ES-I3 (cell line): ENCODE results near the gene ZNF93.
"Not testable (repeated sequence)": the region's sequence is repeated elsewhere in the genome, so short reads cannot be mapped to it uniquely, and the experiment has no call there.

Experiments used
- H3K36me3 ChIP-seq: 2 replicates; pipeline ENCODE4 v1.6.1; 2013; ENCODE audit warnings: mild to moderate bottlenecking, low read length, control low read depth, moderate library complexity; ENCODE audit not compliant: insufficient read depth
- H3K4me1 ChIP-seq: 2 replicates; pipeline ENCODE4 v1.6.1; 2013; ENCODE audit warnings: mild to moderate bottlenecking, control low read depth, low read length; ENCODE audit not compliant: insufficient read depth
- H3K9ac ChIP-seq: 2 replicates; pipeline ENCODE4 v1.6.1; 2013; ENCODE audit warnings: low read depth, mild to moderate bottlenecking, low read length, moderate library complexity
- H3K9me3 ChIP-seq: 2 replicates; pipeline ENCODE4 v1.6.1; 2013; ENCODE audit warnings: mild to moderate bottlenecking, low read length, moderate library complexity; ENCODE audit not compliant: control insufficient read depth, insufficient read depth

The ZNF93 gene

GRCh38 chr19:19900729-19901444, at the start of gene ZNF93:
Gene ZNF93 (plus strand): TSS chr19:19900946. CDS start chr19:19901089, 143 bp downstream.
- H3K9ac ChIP-seq: peak within 1 kb of the TSS; percentile 87
- no peaks in the 10 kb centered on the region for H3K9me3 ChIP-seq

GRCh38 chr19:19851740-19852139, 49.0 kb upstream of the ZNF93 start:
- not testable (repeated sequence) for H3K9me3 ChIP-seq, H3K4me1 ChIP-seq, H3K9ac ChIP-seq, H3K36me3 ChIP-seq

More at GRCh38 chr19:19900729-19901444, at the start of gene ZNF93:
- no peaks in the 10 kb centered on the region; the same call in 1 of the 2 replicates for H3K36me3 ChIP-seq
- H3K4me1 ChIP-seq: no peaks in the 10 kb centered on the region

GRCh38 chr19:19858751-19859150, 42.0 kb upstream of the ZNF93 start:
- Histone ChIP-seq H3K4me1 (no peaks in the 10 kb centered on the region), H3K9ac (no peak overlapping the region), H3K36me3 (no peaks in the 10 kb centered on the region), H3K9me3 (no peaks in the 10 kb centered on the region; the same call in 1 of the 2 replicates)

- Histone ChIP-seq H3K9ac (peak overlapping the region; percentile 28; the same call in 1 of the 2 replicates), H3K4me1 (no peaks in the 10 kb centered on the region), H3K9me3 (no peaks in the 10 kb centered on the region), H3K36me3 (no peaks in the 10 kb centered on the region)
Measured at GRCh38 chr19:19860756-19861390, 39.9 kb upstream of the ZNF93 start.

GRCh38 chr19:19865750-19866610, 34.8 kb upstream of the ZNF93 start, which contains the start of gene ZNF253:
Gene ZNF253 (plus strand): TSS chr19:19865882. CDS start chr19:19865997, 115 bp downstream.
- Histone ChIP-seq H3K9me3 (no peaks in the 10 kb centered on the region), H3K4me1 (no peaks in the 10 kb centered on the region), H3K36me3 (no peaks in the 10 kb centered on the region), H3K9ac (peak within 1 kb of the TSS; percentile 91)

GRCh38 chr19:19866611-19867248, 34.0 kb upstream of the ZNF93 start:
- Histone ChIP-seq H3K4me1 (no peaks in the 10 kb centered on the region), H3K36me3 (no peaks in the 10 kb centered on the region), H3K9ac (peak overlapping the region; percentile 91), H3K9me3 (no peaks in the 10 kb centered on the region)

- not testable (repeated sequence) for H3K9me3 ChIP-seq, H3K36me3 ChIP-seq, H3K4me1 ChIP-seq, H3K9ac ChIP-seq
Measured at GRCh38 chr19:19870086-19870485, 30.7 kb upstream of the ZNF93 start.

GRCh38 chr19:19871932-19872331, 28.8 kb upstream of the ZNF93 start:
- H3K9ac ChIP-seq: no peak overlapping the region
- H3K36me3 ChIP-seq: no peaks in the 10 kb centered on the region; the same call in 1 of the 2 replicates
- H3K4me1 ChIP-seq: no peaks in the 10 kb centered on the region
- no peaks in the 10 kb centered on the region for H3K9me3 ChIP-seq

GRCh38 chr19:19873381-19873780, 27.4 kb upstream of the ZNF93 start:
- no peaks in the 10 kb centered on the region for H3K4me1 ChIP-seq
- no peaks in the 10 kb centered on the region; the same call in 1 of the 2 replicates for H3K36me3 ChIP-seq
- H3K9me3 ChIP-seq: no peaks in the 10 kb centered on the region

GRCh38 chr19:19877724-19878123, 23.0 kb upstream of the ZNF93 start:
- H3K4me1 ChIP-seq: no peaks in the 10 kb centered on the region
- peaks cover 3% of the 10 kb centered on the region; the same call in 1 of the 2 replicates for H3K36me3 ChIP-seq
- H3K9me3 ChIP-seq: no peaks in the 10 kb centered on the region
- H3K9ac ChIP-seq: no peak overlapping the region

More at GRCh38 chr19:19873381-19873780, 27.4 kb upstream of the ZNF93 start:
- no peak overlapping the region for H3K9ac ChIP-seq

GRCh38 chr19:19884583-19884982, 16.2 kb upstream of the ZNF93 start:
- peaks cover 10% of the 10 kb centered on the region; the same call in 1 of the 2 replicates for H3K9me3 ChIP-seq
- no peak overlapping the region for H3K9ac ChIP-seq
- H3K4me1 ChIP-seq: no peaks in the 10 kb centered on the region
- H3K36me3 ChIP-seq: peaks cover 3% of the 10 kb centered on the region; the same call in 1 of the 2 replicates

- peaks cover 37% of the 10 kb centered on the region for H3K9me3 ChIP-seq
- not testable (repeated sequence) for H3K4me1 ChIP-seq, H3K36me3 ChIP-seq, H3K9ac ChIP-seq
Measured at GRCh38 chr19:19892055-19892941, 8.4 kb upstream of the ZNF93 start.

GRCh38 chr19:19900139-19900728, 512 bp upstream of the ZNF93 start:
- Histone ChIP-seq H3K36me3 (no peaks in the 10 kb centered on the region; the same call in 1 of the 2 replicates), H3K9me3 (peaks cover 4% of the 10 kb centered on the region; the same call in 1 of the 2 replicates), H3K9ac (peak overlapping the region; percentile 87), H3K4me1 (no peaks in the 10 kb centered on the region)
